Stomach (tissue), 9 donors: Measurements from ENCODE around the gene FURIN. TPM values are rescaled to one million over a fixed set of nuclear protein-coding genes. Genes with fewer than 3 reads are reported as not detected.

ENCODE experiments used
- DNase-seq, 2 donors: peaks; one replicate each; pipeline versions ENCODE4 v3.0.0 to v3.0.0-alpha.2; 2013 to 2019
- H3K27ac ChIP-seq, 5 donors: fragments of 200-600 bp in 4 of 5; sonication (generic) in 4 of 5; one replicate each; pipeline ENCODE4 v1.5.1; 2013 to 2019; ENCODE audit warnings: mild to moderate bottlenecking in 1 of 5, moderate library complexity in 1 of 5
- H3K27me3 ChIP-seq, 3 donors: fragments of 200-600 bp; sonication (generic); one replicate each; pipeline ENCODE4 v1.5.1; 2017 to 2019; ENCODE audit warnings: mixed run types in 1 of 3
- H3K36me3 ChIP-seq, 4 donors: fragments of 200-600 bp; sonication (generic); 1 replicate in 3 of 4; 2 replicates in 1 of 4; pipeline ENCODE4 v1.5.1; 2016 to 2019
- H3K4me1 ChIP-seq, 4 donors: fragments of 200-600 bp; sonication (generic); one replicate each; pipeline ENCODE4 v1.5.1; 2016 to 2019
- H3K4me3 ChIP-seq, 4 donors: fragments of 200-600 bp; sonication (generic) in 3 of 4; one replicate each; pipeline ENCODE4 v1.5.1; 2016 to 2019; ENCODE audit warnings: mild to moderate bottlenecking in 1 of 4
- H3K9me3 ChIP-seq, 4 donors: fragments of 200-600 bp; sonication (generic); one replicate each; pipeline ENCODE4 v1.5.1; 2016 to 2019
- CTCF ChIP-seq, 7 experiments: fragments of 450-650 bp in 4 of 7; fragments of 200-600 bp in 3 of 7; sonication (generic) in 3 of 7; IDR thresholded peaks; one replicate each; pipeline ENCODE4 v1.5.1; 2016 to 2019; ENCODE audit warnings: antibody characterized with exemption in 7 of 7, control low read depth in 2 of 7, mild to moderate bottlenecking in 1 of 7
- EP300 ChIP-seq: sonication (generic); formaldehyde crosslinking; IDR thresholded peaks from one replicate; pipeline ENCODE4 v1.6.1; 2017; ENCODE audit warnings: antibody characterized with exemption
- POLR2A ChIP-seq, 4 donors: fragments of 450-650 bp; IDR thresholded peaks; one replicate each; pipeline ENCODE4 v1.6.1; 2016; ENCODE audit warnings: antibody characterized with exemption in 4 of 4, control low read depth in 2 of 4, mild to moderate bottlenecking in 1 of 4, moderate library complexity in 1 of 4
- POLR2AphosphoS5 ChIP-seq, 3 donors: sonication (generic); formaldehyde crosslinking; IDR thresholded peaks; one replicate each; pipeline ENCODE4 v1.6.1; 2016; ENCODE audit warnings: antibody characterized with exemption in 3 of 3
- WGBS, 5 donors: extraction: QIAGEN DNeasy Blood & Tissue Kit in 3 of 5; methylation state at CpG; one replicate each; pipeline versions ENCODE4 v1.1.5 to v1.1.7; 2013 to 2018; 5-methylcytosine and 5-hydroxymethylcytosine counted together
- intact Hi-C: fragments of 100-400 bp; cut with DNase I; formaldehyde crosslinking; loops from one replicate; pipeline ENCODE4 v1.15.1; 2023; ENCODE audit warnings: low total_unique reads
- polyA plus RNA-seq, 3 donors: library from polyadenylated mRNA; stranded (reverse); fragments of 200-250 nt; gene quantifications; one replicate each; pipeline ENCODE4 v1.2.3, GENCODE V29; 2013
- total RNA-seq, 5 donors: library from RNA; depleted of rRNA; stranded (reverse); fragments of >200 nt; gene quantifications; one replicate each; pipeline versions ENCODE4 v1.1.0 to v1.2.3, GENCODE V29; 2014 to 2016
- donor health status: healthy with polysubstance abuse.
- donor health status: Bipolar disorder and iron deficiency.
- donor health status: healthy.

FURIN gene
- total and polyA plus RNA-seq, 8 donors, result 13.7 to 81.1 (median 43.2) TPM

- intact Hi-C loops, result no loop called here
- no peaks in the 10 kb centered on the region for H3K9me3 ChIP-seq
- H3K27me3 ChIP-seq, result no peaks in the 10 kb centered on the region
- TF ChIP-seq EP300 (no peak), POLR2AphosphoS5 (IDR thresholded peaks at IDR 0.05) (no peak), POLR2A (IDR thresholded peaks at IDR 0.05) (no peak), CTCF (IDR thresholded peaks at IDR 0.05) (no peak)
- DNase-seq, result peak in 1 of 2 donors; percentile 42
- H3K4me3 ChIP-seq, result peak overlapping the region in 3 of 4 donors; percentile 81 to 84 (median 82)
- H3K27ac ChIP-seq, result peak overlapping the region; percentile 49 to 99 (median 96)
- peaks cover 19 to 38% (median 31%) of the 10 kb centered on the region in 4 donors for H3K4me1 ChIP-seq
- H3K36me3 ChIP-seq, result peaks cover 15 to 20% (median 18%) of the 10 kb centered on the region in 4 donors
- 38 to 48% (median 44%) methylated on average over 14 of the region's 14 CpGs for WGBS, 5 donors
Observed at GRCh38 chr15:90901175-90902039, 33.0 kb downstream of the FURIN start.

- peaks cover 19 to 38% (median 31%) of the 10 kb centered on the region in 4 donors for H3K4me1 ChIP-seq
- no peaks in the 10 kb centered on the region for H3K9me3 ChIP-seq
- no peaks in the 10 kb centered on the region for H3K27me3 ChIP-seq
- DNase-seq, result peak; percentile 81 to 95
- H3K36me3 ChIP-seq, result peaks cover 23 to 26% (median 26%) of the 10 kb centered on the region in 4 donors
- no peak for TF ChIP-seq EP300
- peak in 1 of 3 donors; percentile 78 for TF ChIP-seq POLR2AphosphoS5 (IDR thresholded peaks at IDR 0.05)
- peak in 5 of 7 experiments; percentile 65 to 81 (median 79) for TF ChIP-seq CTCF (IDR thresholded peaks at IDR 0.05)
- no peak for TF ChIP-seq POLR2A (IDR thresholded peaks at IDR 0.05)
- intact Hi-C loops, result no loop called here
- H3K4me3 ChIP-seq, result peak overlapping the region; percentile 81 to 92 (median 83)
- peak overlapping the region; percentile 93 to 99 (median 97) for H3K27ac ChIP-seq
- 0 to 2% (median 1%) methylated on average over 8 to 71 of the region's 71 CpGs for WGBS, 5 donors
Observed at GRCh38 chr15:90902040-90902839, 33.9 kb downstream of the FURIN start.

GRCh38 chr15:90902840-90903732, 34.7 kb downstream of the FURIN start, which contains the start of gene MAN2A2:
Gene MAN2A2 (plus strand): TSS chr15:90903302. CDS start chr15:90904208, 906 bp downstream.
- TF ChIP-seq EP300 (no peak), POLR2A (IDR thresholded peaks at IDR 0.05) (no peak), POLR2AphosphoS5 (IDR thresholded peaks at IDR 0.05) (peak; percentile 5 to 72 (median 59)), CTCF (IDR thresholded peaks at IDR 0.05) (no peak)
- intact Hi-C loops, result no loop called here
- 0 to 2% (median 0%) methylated on average over 24 to 81 of the region's 81 CpGs for WGBS, 5 donors

More at GRCh38 chr15:90902840-90903732, 34.7 kb downstream of the FURIN start, which contains the start of gene MAN2A2:
- Histone ChIP-seq H3K4me1 (peaks cover 19 to 38% (median 31%) of the 10 kb centered on the region in 4 donors), H3K27me3 (no peaks in the 10 kb centered on the region), H3K4me3 (peak within 1 kb of the TSS; percentile 81 to 92 (median 83)), H3K27ac (peak within 1 kb of the TSS; percentile 93 to 99 (median 97)), H3K36me3 (peaks cover 30 to 35% (median 34%) of the 10 kb centered on the region in 4 donors), H3K9me3 (no peaks in the 10 kb centered on the region)
- peak; percentile 85 to 87 for DNase-seq
